Left ventricle myocardium inferior (tissue), 1 donor: ENCODE results near the gene CLSTN3. TPM values are rescaled to one million over a fixed set of nuclear protein-coding genes. Genes with fewer than 3 reads are reported as not detected.

Experiments used
- DNase-seq: peaks from one replicate; pipeline ENCODE4 v3.0.0-alpha.2; 2020
- H3K27ac ChIP-seq: fragments of 200-600 bp; replicated peaks from 2 replicates; pipeline ENCODE4 v1.8.0; 2021
- H3K27me3 ChIP-seq: fragments of 200-600 bp; 2 replicates; pipeline ENCODE4 v1.8.0; 2021; ENCODE audit warnings: low read depth
- H3K36me3 ChIP-seq: fragments of 200-600 bp; 2 replicates; pipeline ENCODE4 v1.8.0; 2021
- H3K4me1 ChIP-seq: fragments of 200-600 bp; 2 replicates; pipeline ENCODE4 v1.8.0; 2021
- H3K4me3 ChIP-seq: fragments of 200-600 bp; 2 replicates; pipeline ENCODE4 v1.8.0; 2021; ENCODE audit warnings: mild to moderate bottlenecking, moderate library complexity
- H3K9me3 ChIP-seq: fragments of 200-600 bp; replicated peaks from 2 replicates; pipeline ENCODE4 v1.8.0; 2021
- CTCF ChIP-seq: fragments of 200-600 bp; IDR thresholded peaks from 2 replicates; pipeline ENCODE4 v1.8.0; 2021; ENCODE audit warnings: antibody characterized with exemption, mild to moderate bottlenecking, borderline replicate concordance
- intact Hi-C: fragments of 100-400 bp; cut with micrococcal nuclease; formaldehyde crosslinking; loops from one replicate; pipeline ENCODE4 v1.11.0; 2022
- total RNA-seq: library from RNA; stranded (reverse); fragmentation: NEBNext Ultra II Directional; extraction: Animal tissue kit (Norgen Biotek cat#: 25700); gene quantifications from one replicate; pipeline ENCODE4 v1.2.1, GENCODE V29; 2021
- donor health status: DM: no; HTN: yes; CAD: no; lungs with severe emphysema.

CLSTN3 gene
- total RNA-seq, 1 donor from 2014 or later = 4.6 TPM

- no peaks in the 10 kb centered on the region for H3K9me3 ChIP-seq
- no peaks in the 10 kb centered on the region for H3K36me3 ChIP-seq
- H3K27me3 ChIP-seq = no peaks in the 10 kb centered on the region
- no peak overlapping the region for H3K27ac ChIP-seq
- peaks cover 11% of the 10 kb centered on the region for H3K4me1 ChIP-seq
- intact Hi-C loops = no loop called here
- no peak for DNase-seq
- TF ChIP-seq CTCF = no peak
- no peak overlapping the region for H3K4me3 ChIP-seq
Measured at GRCh38 chr12:7116916-7117315, 13.3 kb upstream of the CLSTN3 start.

GRCh38 chr12:7117670-7118069 lies 12.5 kb upstream of the CLSTN3 start:
- Histone ChIP-seq H3K27me3 (no peaks in the 10 kb centered on the region), H3K9me3 (no peaks in the 10 kb centered on the region), H3K36me3 (no peaks in the 10 kb centered on the region), H3K27ac (no peak overlapping the region), H3K4me3 (no peak overlapping the region), H3K4me1 (peaks cover 17% of the 10 kb centered on the region)
- intact Hi-C loops = no loop called here
- no peak for TF ChIP-seq CTCF
- no peak for DNase-seq

GRCh38 chr12:7118881-7119280 lies 11.3 kb upstream of the CLSTN3 start:
- Histone ChIP-seq H3K9me3 (no peaks in the 10 kb centered on the region), H3K4me1 (peaks cover 19% of the 10 kb centered on the region), H3K36me3 (no peaks in the 10 kb centered on the region), H3K4me3 (no peak overlapping the region), H3K27me3 (no peaks in the 10 kb centered on the region), H3K27ac (no peak overlapping the region)
- DNase-seq = no peak
- intact Hi-C loops = no loop called here
- no peak for TF ChIP-seq CTCF

- Histone ChIP-seq H3K9me3 (no peaks in the 10 kb centered on the region), H3K36me3 (no peaks in the 10 kb centered on the region), H3K4me1 (peaks cover 21% of the 10 kb centered on the region), H3K4me3 (no peak overlapping the region), H3K27ac (no peak overlapping the region), H3K27me3 (no peaks in the 10 kb centered on the region)
- DNase-seq = no peak
- TF ChIP-seq CTCF = no peak
- intact Hi-C loops = no loop called here
Measured at GRCh38 chr12:7120166-7120565, 10.0 kb upstream of the CLSTN3 start.

GRCh38 chr12:7121324-7121723 lies 8.8 kb upstream of the CLSTN3 start:
- DNase-seq = no peak
- Histone ChIP-seq H3K27ac (no peak overlapping the region), H3K27me3 (no peaks in the 10 kb centered on the region), H3K36me3 (no peaks in the 10 kb centered on the region), H3K4me3 (no peak overlapping the region), H3K9me3 (no peaks in the 10 kb centered on the region), H3K4me1 (peaks cover 21% of the 10 kb centered on the region)
- intact Hi-C loops = no loop called here
- TF ChIP-seq CTCF = no peak
